ENCODE results near the gene OR6C70.
A peak's percentile ranks its signal among the peaks of the same experiment; 100 is the strongest.
"Not testable (repeated sequence)": the region's sequence is repeated elsewhere in the genome, so short reads cannot be mapped to it uniquely, and the experiment has no call there.

The OR6C70 gene

DNA sequence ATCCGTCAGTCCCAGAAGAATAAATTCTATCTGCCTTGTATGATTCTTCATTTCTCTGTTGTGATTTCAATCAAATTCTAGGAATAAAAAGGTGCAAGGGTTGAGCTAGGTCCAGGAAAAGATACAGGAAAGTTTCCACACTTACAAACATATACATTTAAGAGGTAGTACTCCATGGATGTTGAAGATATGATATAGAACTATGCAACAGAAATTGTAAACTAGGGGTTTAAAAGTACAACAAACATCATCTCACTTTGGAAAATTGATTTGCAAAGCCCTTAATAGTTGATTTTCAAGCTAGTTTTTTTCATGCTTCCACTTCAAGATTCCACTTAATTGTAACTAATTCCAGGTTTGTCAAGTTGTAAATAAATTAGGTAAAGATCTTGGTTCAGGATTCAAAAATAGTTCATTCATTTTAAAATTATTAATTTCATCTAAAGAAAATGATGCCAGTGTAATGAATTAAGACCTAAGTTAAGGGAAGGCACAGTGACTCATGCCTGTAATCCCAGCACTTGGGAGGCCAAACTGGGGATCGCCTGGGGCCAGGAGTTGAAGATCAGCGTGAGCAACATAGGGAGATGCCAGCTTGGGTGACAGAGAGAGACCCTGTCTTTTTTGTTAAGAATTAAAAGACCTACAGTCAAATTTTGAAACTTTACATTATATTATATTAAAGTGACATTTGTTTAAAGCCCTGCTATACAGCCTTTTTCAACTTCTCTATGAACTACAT lies at the start of gene OR6C70:
OR6C70 (minus strand) TSS at position 51 of the 742 bp plus-strand sequence; CDS start at position 51, 0 bp downstream.
- DNase-seq = no peak

- DNase-seq = no peak
These were observed 46.5 kb upstream of the OR6C70 start for GRCh38 chr12:55516391-55516790.

GRCh38 chr12:55515696-55516095 lies 45.8 kb upstream of the OR6C70 start:
- DNase-seq = peak in 1 of 2 experiments; percentile 1

DNA sequence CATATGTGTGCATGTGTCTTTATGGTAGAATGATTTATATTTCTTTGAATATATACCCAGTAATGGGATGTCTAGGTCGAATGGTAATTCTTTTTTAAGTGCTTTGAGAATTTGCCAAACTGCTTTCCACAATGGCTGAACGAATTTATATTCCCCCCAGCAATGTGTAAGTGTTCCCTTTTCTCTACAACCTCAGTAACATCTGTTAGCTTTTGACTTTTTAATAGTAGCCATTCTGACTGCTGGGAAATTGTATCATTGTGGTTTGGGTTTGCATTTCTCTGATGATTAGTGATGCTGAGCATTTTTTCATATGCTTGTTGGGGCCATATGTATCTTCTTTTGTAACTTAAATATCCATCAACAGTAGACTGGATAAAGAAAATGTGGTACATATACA lies 31.7 kb upstream of the OR6C70 start:
- DNase-seq = no peak

GRCh38 chr12:55499810-55500252 lies 29.9 kb upstream of the OR6C70 start:
- DNase-seq = no peak

DNA sequence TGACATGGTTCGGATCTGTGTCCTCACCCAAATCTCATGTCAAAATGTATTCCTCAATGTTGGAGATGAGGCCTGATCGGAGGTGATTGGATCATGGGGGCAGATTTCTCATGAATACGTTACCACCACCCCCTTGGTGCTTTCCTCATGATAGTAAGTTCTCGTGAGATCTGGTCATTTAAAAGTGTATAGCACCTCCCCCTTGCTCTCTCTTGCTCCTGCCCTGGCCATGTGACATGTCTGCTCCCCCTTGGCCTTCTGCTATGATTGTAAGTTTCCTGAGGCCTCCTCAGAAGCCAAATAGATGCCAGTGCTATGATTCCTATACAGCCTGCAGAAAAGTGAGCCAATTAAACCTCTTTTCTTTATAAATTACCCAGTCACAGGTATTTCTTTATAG lies 29.3 kb upstream of the OR6C70 start:
- no peak for DNase-seq

GRCh38 chr12:55495490-55495889 lies 25.6 kb upstream of the OR6C70 start:
- DNase-seq = no peak

- DNase-seq = no peak
These were observed 22.1 kb upstream of the OR6C70 start, which contains the start of gene OR6C68 for GRCh38 chr12:55492078-55492477. OR6C68 (plus strand) TSS chr12:55492378; CDS start chr12:55492378, 0 bp downstream.

DNA sequence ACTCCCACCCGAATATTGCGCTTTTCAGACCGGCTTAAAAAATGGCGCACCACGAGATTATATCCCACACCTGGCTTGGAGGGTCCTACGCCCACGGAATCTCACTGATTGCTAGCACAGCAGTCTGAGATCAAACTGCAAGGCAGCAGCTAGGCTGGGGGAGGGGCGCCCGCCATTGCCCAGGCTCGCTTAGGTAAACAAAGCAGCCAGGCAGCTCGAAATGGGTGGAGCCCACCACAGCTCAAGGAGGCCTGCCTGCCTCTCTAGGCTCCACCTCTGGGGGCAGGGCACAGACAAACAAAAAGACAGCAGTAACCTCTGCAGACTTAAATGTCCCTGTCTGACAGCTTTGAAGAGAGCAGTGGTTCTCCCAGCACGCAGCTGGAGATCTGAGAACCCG lies 14.3 kb upstream of the OR6C70 start:
- not testable (repeated sequence) for DNase-seq

DNA sequence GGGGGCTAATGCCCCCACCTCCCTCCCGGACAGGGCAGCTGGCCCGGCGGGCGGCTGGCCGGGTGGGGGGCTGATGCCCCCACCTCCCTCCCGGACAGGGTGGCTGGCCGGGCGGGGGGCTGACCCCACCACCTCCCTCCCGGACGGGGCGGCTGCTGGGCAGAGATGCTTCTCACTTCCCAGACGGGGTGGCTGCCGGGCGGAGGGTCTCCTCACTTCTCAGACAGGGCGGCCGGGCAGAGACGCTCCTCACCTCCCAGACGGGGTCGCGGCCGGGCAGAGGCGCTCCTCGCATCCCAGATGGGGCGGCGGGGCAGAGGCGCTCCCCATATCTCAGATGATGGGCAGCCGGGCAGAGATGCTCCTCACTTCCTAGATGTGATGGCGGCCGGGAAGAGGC lies 9.2 kb upstream of the OR6C70 start:
- not testable (repeated sequence) for DNase-seq

GRCh38 chr12:55472264-55472663 lies 2.3 kb upstream of the OR6C70 start:
- no peak for DNase-seq

GRCh38 chr12:55469291-55469690 lies 647 bp downstream of the OR6C70 start:
- DNase-seq = no peak

- no peak for DNase-seq
These were observed 2.1 kb downstream of the OR6C70 start for GRCh38 chr12:55467836-55468235.

GRCh38 chr12:55464926-55465325 lies 5.0 kb downstream of the OR6C70 start:
- DNase-seq = not testable (repeated sequence)

DNA sequence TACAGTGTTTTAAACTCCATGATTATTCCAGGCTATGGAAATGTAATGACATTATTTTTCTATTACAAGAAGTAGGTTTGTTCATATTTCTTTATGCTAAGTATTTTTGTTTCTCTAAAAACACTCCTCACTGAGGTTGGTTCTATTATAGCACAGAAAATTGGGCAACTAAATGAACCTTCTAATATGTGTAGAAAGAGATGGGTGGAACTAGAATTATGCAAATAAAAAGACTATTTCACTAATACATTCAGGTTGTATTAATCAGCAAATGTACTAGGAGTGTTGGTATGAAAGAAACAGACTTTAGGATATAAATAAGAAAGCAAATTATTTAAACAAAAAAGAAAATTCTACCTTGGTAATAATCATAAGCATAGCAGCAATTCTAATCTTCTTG lies 21.1 kb downstream of the OR6C70 start:
- DNase-seq = no peak

- DNase-seq = no peak
These were observed 23.6 kb downstream of the OR6C70 start for GRCh38 chr12:55446326-55446725.

- no peak for DNase-seq
These were observed 24.6 kb downstream of the OR6C70 start for GRCh38 chr12:55445357-55445756.

DNA sequence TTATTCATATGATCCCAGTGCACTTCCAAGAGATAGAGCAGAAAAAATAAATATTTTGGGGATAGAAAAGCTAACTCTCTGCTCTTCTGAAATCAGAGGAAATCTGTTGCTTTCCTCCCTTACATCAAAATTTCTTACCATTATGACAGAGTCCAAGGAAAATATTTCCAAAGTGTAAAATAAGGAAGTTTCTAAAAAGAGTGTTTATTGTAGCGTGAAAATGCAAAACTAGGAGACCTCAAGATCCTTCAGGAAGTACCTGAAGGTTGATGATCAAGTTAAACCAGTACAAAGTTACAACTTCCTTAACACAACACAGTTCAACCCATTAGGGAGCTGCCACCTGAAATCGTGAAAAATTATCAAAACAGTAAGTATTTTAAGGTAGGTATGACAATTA lies 26.2 kb downstream of the OR6C70 start, which contains the start of gene OR6C2:
OR6C2 (plus strand) TSS at position 301 of the 400 bp plus-strand sequence. CDS start 8,138 bp downstream, outside the sequence.
- DNase-seq = no peak

DNA sequence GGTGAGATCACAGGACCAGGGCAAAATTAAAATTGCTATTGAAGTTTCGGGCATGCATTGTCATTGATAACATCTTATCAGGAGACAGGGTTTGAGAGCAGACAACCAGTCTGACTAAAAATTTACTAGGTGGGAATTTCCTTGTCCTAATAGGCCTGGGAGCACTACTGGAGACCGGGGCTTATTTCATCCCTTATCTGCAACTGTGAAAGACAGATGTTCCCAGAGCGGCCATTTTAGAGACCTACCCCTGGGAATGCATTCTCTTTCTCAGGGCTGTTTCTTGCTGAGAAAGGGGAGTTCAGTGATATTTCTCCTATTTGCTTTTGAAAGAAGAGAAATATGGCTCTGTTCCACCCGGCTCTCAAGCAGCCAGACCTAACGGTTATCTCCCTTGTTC lies 28.7 kb downstream of the OR6C70 start:
- not testable (repeated sequence) for DNase-seq

DNA sequence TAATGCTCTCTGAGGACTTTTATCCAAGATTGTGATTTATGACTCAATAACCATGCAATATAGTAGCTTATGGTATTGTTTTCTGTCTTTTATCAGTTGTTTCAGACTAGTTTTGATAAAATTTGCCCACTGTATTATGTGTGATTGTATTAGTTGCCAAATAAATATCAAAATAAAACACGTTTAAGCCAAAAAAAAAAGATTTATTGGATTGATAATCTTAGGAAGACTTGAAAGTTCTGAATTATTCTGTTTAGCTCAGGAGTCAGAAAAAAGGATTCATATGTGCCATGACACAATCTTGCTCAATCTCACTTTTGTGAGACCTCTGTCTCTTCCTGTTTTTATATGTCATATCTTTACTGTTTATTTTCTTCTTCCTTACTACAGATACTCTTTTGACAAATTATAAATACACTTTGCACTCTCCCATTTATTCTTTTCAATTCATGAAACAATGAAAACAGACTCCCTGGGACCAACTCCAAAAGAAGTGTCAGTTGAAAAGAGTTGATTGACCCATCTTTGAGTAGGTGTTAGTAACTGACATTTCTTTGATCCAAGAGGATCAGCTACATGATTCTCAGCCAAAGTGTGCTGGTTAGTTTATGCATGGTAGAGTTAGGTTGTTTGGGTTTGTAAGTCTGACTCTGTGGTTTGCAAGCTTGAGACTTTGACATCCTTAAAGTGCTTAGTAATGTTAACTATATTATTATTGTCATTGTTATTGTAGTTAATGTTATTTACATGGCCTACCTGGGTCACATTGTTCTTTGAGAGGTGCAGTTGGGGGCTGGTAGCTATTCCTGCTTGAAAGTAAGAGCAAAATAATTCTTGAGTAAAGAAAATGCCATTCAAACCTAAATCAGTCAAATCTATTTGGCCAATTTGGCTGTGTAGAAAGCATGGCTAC lies 41.4 kb downstream of the OR6C70 start:
- DNase-seq = no peak

- no peak for DNase-seq
These were observed 44.0 kb downstream of the OR6C70 start, which contains the start of gene OR6C76 for GRCh38 chr12:55425954-55426353. OR6C76 (plus strand) TSS chr12:55426254; CDS start chr12:55426254, 0 bp downstream.

DNA sequence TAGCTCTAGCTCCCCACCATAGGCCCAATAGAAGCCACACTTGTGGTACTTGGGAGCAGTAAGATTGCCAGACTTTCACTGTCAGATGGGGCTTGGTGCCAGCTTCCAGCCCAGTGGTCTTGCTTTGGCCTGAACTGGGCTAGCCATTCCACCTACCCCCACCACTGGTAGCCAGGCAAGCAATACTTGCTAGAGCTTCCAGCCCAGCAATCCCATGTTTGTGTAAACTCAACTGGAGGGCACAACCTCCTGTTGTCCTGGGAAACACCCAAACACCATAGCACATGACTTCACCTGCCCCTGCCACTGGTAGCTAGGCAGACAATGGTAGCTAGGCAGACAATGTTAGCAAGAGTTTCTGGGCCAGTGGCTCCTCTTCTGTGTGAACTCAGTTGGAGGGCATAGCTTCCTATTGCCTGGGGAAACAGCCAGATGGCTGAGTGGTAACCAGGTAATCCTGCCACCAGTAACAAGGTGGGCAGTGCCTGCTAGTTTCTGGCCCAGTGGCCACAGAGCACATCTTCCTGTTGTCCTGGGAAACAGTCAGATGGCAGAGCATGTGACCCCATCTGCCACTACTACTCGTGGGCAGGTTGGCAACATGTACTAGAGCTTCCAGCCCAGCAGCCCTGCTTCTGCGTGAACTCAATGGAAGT lies 49.5 kb downstream of the OR6C70 start:
- DNase-seq = no peak

All from NCI-H524 (cell line).